A204.1 (cell line): ENCODE results near the gene SNX1.
"Not testable (repeated sequence)": the region's sequence is repeated elsewhere in the genome, so short reads cannot be mapped to it uniquely, and the experiment has no call there.

Experiments used
- FAIRE-seq: peaks from 2 replicates; lab custom pipeline; 2012; peaks lifted over from hg19 to GRCh38; lab: Jason Lieb, UNC

Gene SNX1

GRCh38 chr15:64095795-64096667 lies at the start of gene SNX1:
Gene SNX1 (plus strand): TSS chr15:64095982. CDS start chr15:64096014, 32 bp downstream.
- FAIRE-seq, result peak; percentile 59

GRCh38 chr15:64046421-64047153 lies 49.2 kb upstream of the SNX1 start, which contains the start of gene DAPK2:
Gene DAPK2 (minus strand): TSS chr15:64046485. CDS start chr15:64040261, 6,224 bp downstream.
- FAIRE-seq, result no peak

DNA sequence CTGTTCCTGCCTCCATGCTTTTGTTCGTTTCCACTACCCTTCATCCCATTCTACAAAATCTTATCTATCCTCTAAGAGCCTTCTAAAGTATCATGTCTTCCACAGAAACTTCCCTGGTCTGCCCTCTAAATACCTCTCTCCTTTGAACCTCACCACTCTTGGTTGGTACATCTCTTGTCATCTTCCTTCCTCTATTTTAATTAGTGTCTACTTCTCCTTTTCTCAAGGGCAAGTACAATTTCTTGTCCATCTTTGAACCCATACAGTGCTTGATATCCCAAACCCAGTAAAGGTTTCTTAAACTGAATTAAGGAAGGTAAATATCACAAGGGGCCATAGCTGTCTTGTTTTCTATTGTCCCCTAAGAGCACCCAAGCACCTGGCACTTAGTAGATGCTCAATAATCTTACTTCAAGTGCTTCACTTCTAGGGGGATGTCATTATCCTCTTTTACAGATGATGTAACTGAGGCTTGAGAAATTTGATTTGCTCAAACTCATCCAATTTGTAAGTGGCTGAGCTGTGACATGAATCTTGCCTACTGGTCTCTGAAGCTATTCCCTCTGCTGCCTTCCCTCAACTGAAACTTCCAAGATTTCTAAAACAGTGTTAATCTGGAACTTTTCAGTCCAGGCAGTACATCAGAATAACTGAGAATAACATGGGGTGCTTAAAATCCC lies 46.9 kb upstream of the SNX1 start:
- FAIRE-seq, result no peak

GRCh38 chr15:64050281-64051092 lies 45.3 kb upstream of the SNX1 start:
- no peak for FAIRE-seq

DNA sequence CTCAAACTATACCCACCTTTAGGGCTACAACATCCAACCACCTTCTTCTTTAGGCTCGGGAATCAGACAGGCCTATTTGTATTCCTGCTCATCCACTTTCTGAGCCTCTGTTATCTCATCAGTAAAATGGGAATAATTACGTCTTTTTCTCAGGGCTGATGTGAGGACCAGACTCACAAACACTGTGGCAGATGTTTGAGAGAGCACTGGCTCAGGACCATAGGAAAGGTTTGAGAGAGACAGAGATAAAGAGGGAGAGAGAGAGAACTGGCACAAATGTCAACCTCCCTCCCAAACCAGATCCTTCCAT lies 44.7 kb upstream of the SNX1 start:
- FAIRE-seq, result no peak

GRCh38 chr15:64051407-64052259 lies 44.1 kb upstream of the SNX1 start:
- FAIRE-seq, result no peak

- no peak for FAIRE-seq
Observed at GRCh38 chr15:64052925-64053491, 42.8 kb upstream of the SNX1 start.

DNA sequence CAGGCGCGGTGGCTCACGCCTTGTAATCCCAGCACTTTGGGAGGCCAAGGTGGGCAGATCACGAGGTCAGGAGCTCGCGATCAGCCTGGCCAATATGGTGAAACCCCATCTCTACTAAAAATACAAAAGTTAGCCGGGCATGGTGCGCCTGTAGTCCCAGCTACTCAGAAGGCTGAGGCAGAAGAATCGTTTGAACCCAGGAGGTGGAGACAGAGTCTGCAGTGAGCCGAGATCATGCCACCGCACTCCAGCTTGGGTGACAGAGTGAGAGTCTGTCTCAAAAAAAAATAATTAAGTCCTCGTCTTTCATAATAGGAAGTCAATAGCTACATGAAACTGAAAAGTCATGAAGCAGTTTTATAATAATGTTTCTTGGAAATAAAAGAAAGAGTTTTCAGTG lies 42.1 kb upstream of the SNX1 start:
- not testable (repeated sequence) for FAIRE-seq

DNA sequence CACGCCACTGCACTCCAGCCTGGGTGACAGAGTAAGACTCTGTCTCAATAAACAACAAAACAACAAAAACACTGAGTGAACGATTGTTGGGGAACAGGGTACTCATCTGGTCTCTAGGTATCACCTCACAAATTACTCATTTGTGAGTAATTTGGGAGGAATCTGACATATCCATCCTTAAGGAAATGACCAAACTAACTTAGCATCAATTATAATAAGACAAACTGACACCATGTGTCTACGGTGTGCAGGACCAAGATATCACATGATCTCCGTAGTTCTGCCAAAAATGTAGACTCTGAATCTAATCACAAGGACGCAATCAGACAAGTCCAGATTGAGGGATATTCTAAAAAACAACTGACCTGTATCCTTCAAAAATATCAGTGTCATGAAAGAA lies 37.5 kb upstream of the SNX1 start:
- FAIRE-seq, result no peak

DNA sequence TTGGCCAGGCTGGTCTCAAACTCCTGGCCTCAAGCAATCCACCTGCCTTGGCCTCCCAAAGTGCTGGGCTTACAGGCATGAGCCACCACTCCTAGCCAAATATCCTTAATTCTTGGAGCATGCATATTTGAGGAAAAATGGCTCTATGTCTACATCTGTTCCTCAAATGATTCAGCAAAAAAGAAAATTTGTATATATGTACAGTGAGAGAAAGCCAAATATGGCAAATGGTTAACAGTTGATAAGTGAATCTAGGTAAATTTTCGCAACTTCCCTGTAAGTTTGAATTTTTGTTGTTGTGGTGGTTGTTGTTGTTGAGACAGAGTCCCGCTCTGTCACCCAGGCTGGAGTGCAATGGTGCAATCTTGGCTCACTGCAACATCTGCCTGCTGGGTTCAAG lies 36.7 kb upstream of the SNX1 start:
- FAIRE-seq, result not testable (repeated sequence)

DNA sequence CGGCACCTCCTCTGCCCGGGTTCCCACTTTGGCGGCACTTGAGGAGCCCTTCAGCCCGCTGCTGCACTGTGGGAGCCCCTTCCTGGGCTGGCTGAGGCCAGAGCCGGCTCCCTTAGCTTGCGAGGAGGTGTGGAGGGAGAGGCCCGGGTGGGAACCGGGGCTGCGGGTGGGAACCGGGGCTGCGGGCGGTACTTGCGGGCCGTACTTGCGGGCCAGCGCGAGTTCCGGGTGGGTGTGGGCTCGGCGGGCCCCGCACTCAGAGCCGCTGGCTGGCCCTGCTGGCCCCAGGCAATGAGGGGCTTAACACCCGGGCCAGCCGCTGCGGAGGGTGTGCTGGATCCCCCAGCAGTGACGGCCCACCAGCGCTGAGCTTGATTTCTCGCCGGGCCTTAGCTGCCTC lies 35.1 kb upstream of the SNX1 start:
- no peak for FAIRE-seq

- FAIRE-seq, result no peak
Observed at GRCh38 chr15:64066451-64066850, 29.3 kb upstream of the SNX1 start.

DNA sequence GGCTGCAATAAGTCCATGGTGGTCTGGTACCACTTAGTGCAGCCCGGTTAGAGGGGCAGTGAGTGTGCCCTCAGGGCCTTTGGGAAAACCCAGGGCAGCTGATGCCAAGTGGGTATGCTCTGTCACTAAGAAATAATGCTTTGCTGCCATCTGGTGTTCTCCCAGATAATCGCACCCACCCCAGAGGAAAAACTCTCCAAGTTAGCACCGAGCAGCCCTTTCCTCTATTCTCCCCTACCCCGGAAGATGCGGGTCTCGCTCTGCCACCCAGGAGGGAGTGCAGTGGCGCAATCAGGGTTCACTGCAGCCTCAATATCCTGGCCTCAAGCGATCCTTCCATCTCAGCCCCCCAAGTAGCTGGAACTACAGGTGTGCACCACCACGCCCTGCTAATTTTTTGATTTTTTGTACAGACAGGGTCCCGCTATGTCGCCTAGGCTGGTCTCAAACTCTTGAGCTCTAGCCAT lies 28.2 kb upstream of the SNX1 start:
- FAIRE-seq, result no peak

- FAIRE-seq, result no peak
Observed at GRCh38 chr15:64068133-64068532, 27.6 kb upstream of the SNX1 start.

- no peak for FAIRE-seq
Observed at GRCh38 chr15:64070106-64070505, 25.7 kb upstream of the SNX1 start.

- FAIRE-seq, result no peak
Observed at GRCh38 chr15:64070965-64071851, 24.6 kb upstream of the SNX1 start.

- FAIRE-seq, result no peak
Observed at GRCh38 chr15:64071931-64072765, 23.6 kb upstream of the SNX1 start.

DNA sequence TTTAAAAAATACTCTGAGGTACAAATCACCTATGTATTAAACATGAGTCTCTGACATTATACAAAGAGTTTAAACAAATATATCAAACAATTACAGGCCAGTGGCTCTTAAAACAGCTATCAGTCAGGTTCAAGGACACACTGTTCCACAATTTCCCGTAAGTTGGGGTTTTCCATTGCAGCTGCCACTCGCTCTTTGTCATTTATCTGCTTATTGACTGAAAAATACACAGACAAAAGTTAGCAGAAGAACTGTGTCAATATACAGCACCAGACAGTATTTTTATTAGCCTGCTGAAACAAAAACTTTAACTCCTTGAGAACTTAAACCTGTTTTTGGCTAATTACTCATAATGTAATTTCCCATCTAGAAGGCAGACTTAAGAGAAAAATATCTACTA lies 23.0 kb upstream of the SNX1 start:
- no peak for FAIRE-seq

DNA sequence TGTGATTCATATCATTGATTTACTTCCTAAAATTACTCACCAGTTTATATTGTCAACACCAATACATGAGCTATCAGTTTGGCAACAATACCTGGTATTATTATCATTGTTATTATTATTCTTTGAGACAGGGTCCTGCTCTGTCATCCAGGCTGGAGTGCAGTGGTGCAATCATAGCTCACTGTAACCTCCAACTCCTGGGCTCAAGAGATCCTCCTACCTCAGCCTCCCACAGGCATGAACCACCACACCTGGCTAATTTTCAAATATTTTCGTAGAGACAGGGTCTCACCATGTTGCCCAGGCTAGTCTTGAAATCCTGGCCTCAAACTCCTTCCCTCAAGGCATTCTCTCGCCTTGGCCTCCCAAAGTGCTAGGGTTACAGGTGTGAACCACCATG lies 22.3 kb upstream of the SNX1 start:
- not testable (repeated sequence) for FAIRE-seq
